NCI-H69 (cell line): ENCODE data around the gene ABHD8.

Experiments
- DNase-seq: peaks from one replicate; lab custom pipeline; 2025; lab: John Stamatoyannopoulos, UW

Gene ABHD8

GRCh38 chr19:17333611-17334413 is 30.6 kb upstream of the ABHD8 start:
- no peak for DNase-seq

- DNase-seq, result peak; percentile 77
These were observed 29.7 kb upstream of the ABHD8 start for GRCh38 chr19:17332677-17333581.

GRCh38 chr19:17332360-17332676 is 29.1 kb upstream of the ABHD8 start:
- DNase-seq, result no peak

- DNase-seq, result peak; percentile 75
These were observed 27.9 kb upstream of the ABHD8 start for GRCh38 chr19:17331045-17331558.

GRCh38 chr19:17330262-17331044 is 27.2 kb upstream of the ABHD8 start:
- DNase-seq, result no peak

- no peak for DNase-seq
These were observed 26.4 kb upstream of the ABHD8 start for GRCh38 chr19:17329366-17330261.

- DNase-seq, result peak; percentile 77
These were observed 25.5 kb upstream of the ABHD8 start for GRCh38 chr19:17328517-17329365.

- DNase-seq, result peak; percentile 58
These were observed 24.7 kb upstream of the ABHD8 start for GRCh38 chr19:17327654-17328516.

GRCh38 chr19:17327068-17327653 is 23.9 kb upstream of the ABHD8 start:
- no peak for DNase-seq

GRCh38 chr19:17326595-17326966 is 23.4 kb upstream of the ABHD8 start:
- DNase-seq, result no peak

- DNase-seq, result no peak
These were observed 22.8 kb upstream of the ABHD8 start for GRCh38 chr19:17325881-17326594.

GRCh38 chr19:17325133-17325532 is 21.9 kb upstream of the ABHD8 start:
- no peak for DNase-seq

GRCh38 chr19:17324357-17325114 is 21.3 kb upstream of the ABHD8 start:
- DNase-seq, result no peak

GRCh38 chr19:17323964-17324332 is 20.7 kb upstream of the ABHD8 start:
- DNase-seq, result no peak

GRCh38 chr19:17323300-17323963 is 20.2 kb upstream of the ABHD8 start:
- no peak for DNase-seq

GRCh38 chr19:17322854-17323253 is 19.6 kb upstream of the ABHD8 start:
- DNase-seq, result no peak
